Astrocyte (in vitro differentiated cells and primary cell): ENCODE data around the gene PRR20C.

ENCODE experiments used
- CTCF ChIP-seq: IDR thresholded peaks from 2 replicates; pipeline ENCODE4 v1.5.1; 2011; ENCODE audit warnings: low read depth, mild to moderate bottlenecking, inconsistent platforms, low read length, moderate library complexity; ENCODE audit not compliant: insufficient read depth
- EZH2 ChIP-seq: IDR thresholded peaks from 2 replicates; pipeline ENCODE4 v1.6.1; 2012; ENCODE audit warnings: mild to moderate bottlenecking, low read length, inconsistent platforms; ENCODE audit not compliant: insufficient read depth

GRCh38 chr13:57138988-57139387 is 14.9 kb upstream of the PRR20C start:
- TF ChIP-seq CTCF (no peak), EZH2 (no peak)
